Activated T-cell treated with anti-CD3 and anti-CD28 coated beads, Interleukin-2, amount 50 U/mL, for 4 hours (primary cell): ENCODE data around the gene TMEM138. TPM values are rescaled to one million over a fixed set of nuclear protein-coding genes. Genes with fewer than 3 reads are reported as not detected.

ENCODE experiments used
- ATAC-seq, 2 donors: fragments of 200-7000 bp; cut with Tn5 transposase; one replicate each; pipeline ENCODE4 v1.10.0; 2021
- DNase-seq: peaks from one replicate; pipeline ENCODE4 v3.0.0-alpha.2; 2020
- H3K27me3 Mint-ChIP-seq: one replicate; pipeline ENCODE4 v1.8.0; 2021; ENCODE audit warnings: low read depth, mixed read lengths
- H3K36me3 Mint-ChIP-seq: one replicate; pipeline ENCODE4 v1.8.0; 2022; ENCODE audit warnings: mixed read lengths; ENCODE audit not compliant: insufficient read depth
- H3K4me1 Mint-ChIP-seq: one replicate; pipeline ENCODE4 v1.8.0; 2021; ENCODE audit warnings: low read depth, mixed read lengths
- H3K4me3 Mint-ChIP-seq: one replicate; pipeline ENCODE4 v1.8.0; 2021; ENCODE audit warnings: mild to moderate bottlenecking, moderate library complexity, mixed read lengths
- H3K9me3 Mint-ChIP-seq: one replicate; pipeline ENCODE4 v1.8.0; 2021; ENCODE audit warnings: mixed read lengths
- total RNA-seq, 3 donors: library from RNA; stranded (reverse); gene quantifications; one replicate each; pipeline ENCODE4 v1.2.1, GENCODE V29; 2021

TMEM138 gene
- 10 to 100 TPM; 74.2 to 91.5 (median 81.2) TPM for total RNA-seq

DNA sequence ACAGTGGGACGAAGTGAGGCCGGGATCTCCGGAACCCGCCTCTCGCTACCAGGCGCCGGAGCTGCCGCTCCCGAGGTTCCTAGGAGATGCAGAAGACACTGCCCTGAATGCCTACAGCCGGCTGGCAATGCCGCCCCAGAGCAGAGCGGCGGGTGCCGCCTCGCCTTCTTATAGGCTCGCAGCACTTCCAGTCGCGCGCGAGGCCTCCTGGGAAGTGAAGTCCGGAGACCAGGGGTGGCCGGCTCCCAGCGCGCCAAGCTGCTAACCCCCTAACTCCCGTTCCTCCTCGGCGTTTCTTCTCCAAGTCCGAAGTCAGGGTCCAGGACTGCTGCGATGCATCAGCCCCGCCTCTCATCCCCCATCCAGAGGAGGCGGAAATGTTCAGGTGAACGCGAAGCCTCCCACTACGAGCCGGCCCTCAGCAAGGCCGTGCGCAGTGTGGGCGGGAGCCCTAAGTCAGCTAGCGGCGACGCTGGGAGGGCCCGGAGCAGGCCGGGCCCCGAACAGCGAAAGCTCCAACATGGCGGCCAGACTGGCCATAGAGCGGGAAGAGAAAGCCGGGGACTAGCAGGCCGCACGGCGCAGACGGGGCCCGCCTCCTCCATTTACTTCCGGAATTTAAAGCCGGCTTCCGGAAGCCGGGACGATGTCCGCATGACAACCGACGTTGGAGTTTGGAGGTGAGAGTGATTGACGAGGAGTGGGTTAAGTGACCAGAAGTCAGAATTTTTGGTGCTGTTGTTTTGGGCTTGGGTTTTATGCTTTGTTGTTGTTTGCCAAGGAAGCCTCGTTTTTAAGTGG, at the start of gene TMEM138, which contains the start of gene CYB561A3:
Gene TMEM138, plus strand, starts transcription at position 634 of the 801 bp plus-strand sequence. CDS start 2,017 bp downstream, outside the sequence.
Gene CYB561A3, minus strand, starts transcription at position 142 of the 801 bp plus-strand sequence. CDS start 5,169 bp downstream, outside the sequence.
- peak; percentile 81 for DNase-seq
- ATAC-seq, result peak; percentile 96 to 97
- Mint-ChIP-seq H3K4me1 (peaks cover 36% of the 10 kb centered on the region), H3K4me3 (peak within 1 kb of the TSS; percentile 100), H3K36me3 (peaks cover 8% of the 10 kb centered on the region), H3K27me3 (no peaks in the 10 kb centered on the region), H3K9me3 (no peaks in the 10 kb centered on the region)

DNA sequence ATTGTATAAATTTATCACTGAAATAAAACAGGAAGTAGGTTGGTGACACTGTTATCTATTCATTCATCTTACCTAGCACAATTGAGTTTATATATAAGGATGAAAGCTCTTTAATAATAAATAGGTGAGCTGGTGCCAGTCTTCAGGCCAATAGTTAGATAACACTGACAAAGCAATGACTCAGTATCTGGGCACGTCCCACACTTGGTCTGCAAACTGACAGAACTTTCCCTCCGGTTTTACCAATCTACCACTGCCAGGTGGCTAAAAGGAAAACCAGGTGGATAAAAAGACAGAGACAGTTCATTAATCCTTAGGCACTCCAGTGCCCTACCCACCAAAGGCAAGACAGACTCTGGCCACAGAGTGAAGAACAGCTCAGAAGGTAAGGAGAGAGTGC, 46.9 kb upstream of the TMEM138 start:
- Mint-ChIP-seq H3K9me3 (no peaks in the 10 kb centered on the region), H3K36me3 (peaks cover 38% of the 10 kb centered on the region), H3K4me1 (no peaks in the 10 kb centered on the region), H3K4me3 (no peak overlapping the region), H3K27me3 (no peaks in the 10 kb centered on the region)
- no peak for DNase-seq
- ATAC-seq, result no peak

DNA sequence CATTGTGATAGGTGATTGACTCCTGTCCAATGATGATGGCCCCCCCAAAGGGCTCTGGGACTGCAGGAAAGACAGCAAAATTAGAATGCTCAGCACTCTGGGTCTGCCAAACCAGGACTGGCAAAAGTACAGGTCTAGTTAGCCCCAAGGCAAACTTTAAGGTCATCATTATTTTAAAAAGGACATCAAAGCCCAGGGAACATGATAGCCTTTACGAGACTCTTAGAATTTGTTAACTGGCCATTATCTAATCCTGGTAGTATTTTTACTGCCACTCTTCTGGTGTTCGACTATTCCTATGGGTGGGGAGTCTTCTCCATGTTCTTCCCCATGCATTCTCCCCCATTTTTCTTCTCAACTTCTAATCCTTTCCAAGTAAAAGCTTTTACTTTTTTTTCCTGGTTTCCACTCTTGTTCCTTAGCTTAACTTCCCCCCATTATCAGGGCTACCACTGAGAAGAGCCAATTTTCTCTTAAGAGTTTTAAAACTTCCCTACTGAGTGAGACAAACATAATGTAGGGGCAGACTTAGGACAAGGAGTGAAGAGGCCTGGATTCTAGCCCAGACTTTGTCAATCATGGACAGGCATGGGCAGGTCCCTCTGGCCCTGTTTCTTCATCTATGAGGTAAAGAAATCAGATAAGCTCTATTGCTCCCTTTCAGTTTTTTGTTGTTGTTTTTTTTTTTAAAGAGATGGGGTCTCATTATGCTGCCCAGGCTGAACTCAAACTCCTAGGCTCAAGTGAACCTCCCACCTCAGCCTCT, 36.3 kb upstream of the TMEM138 start:
- H3K9me3 Mint-ChIP-seq, result no peaks in the 10 kb centered on the region

DNA sequence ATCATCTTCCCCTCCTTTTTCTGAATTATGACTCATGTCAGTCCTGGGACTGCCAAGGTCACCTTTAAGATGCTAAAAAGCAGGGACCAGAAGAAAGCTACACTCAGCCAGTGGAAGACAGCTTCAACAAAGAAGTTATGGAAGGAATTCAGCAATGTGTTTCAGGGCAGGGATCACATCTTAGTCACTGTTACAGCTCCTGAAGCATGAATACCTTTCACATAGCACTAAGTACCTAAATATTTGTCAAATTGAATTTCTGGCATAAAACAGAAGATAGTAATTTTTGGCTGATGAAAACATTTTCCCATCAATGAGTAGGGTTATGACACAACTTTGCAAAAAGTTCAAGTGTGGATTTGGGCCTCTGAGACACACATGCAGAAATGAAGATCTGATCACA, 34.5 kb upstream of the TMEM138 start:
- Mint-ChIP-seq H3K9me3 (no peaks in the 10 kb centered on the region), H3K4me3 (no peak overlapping the region), H3K4me1 (peaks cover 34% of the 10 kb centered on the region), H3K27me3 (no peaks in the 10 kb centered on the region), H3K36me3 (peaks cover 49% of the 10 kb centered on the region)
- DNase-seq, result no peak
- no peak for ATAC-seq

More for the DNA sequence above, 36.3 kb upstream of the TMEM138 start:
- Mint-ChIP-seq H3K4me3 (no peak overlapping the region), H3K4me1 (peaks cover 16% of the 10 kb centered on the region), H3K36me3 (peaks cover 59% of the 10 kb centered on the region), H3K27me3 (no peaks in the 10 kb centered on the region)
- no peak for ATAC-seq
- no peak for DNase-seq

DNA sequence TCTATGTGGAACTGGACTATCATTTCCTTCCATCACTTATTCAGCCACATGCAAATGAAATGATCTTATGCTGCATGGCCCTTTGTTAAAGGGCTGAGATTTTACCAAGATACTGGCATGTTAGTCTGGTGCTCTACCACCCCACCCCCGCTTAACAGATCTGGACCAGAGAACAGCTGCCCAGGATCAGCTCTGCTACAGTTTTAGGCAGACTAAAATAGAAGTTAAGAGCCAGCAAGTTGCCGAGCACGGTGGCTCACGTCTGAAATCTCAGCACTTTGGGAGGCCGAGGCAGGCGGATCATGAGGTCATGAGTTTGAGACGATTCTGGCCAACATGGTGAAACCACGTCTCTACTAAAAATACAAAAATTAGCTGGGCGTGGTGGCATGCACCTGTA, 33.8 kb upstream of the TMEM138 start:
- Mint-ChIP-seq H3K27me3 (no peaks in the 10 kb centered on the region), H3K36me3 (peaks cover 45% of the 10 kb centered on the region), H3K4me3 (no peak overlapping the region), H3K4me1 (peaks cover 35% of the 10 kb centered on the region), H3K9me3 (no peaks in the 10 kb centered on the region)
- DNase-seq (no peak), ATAC-seq (no peak)

DNA sequence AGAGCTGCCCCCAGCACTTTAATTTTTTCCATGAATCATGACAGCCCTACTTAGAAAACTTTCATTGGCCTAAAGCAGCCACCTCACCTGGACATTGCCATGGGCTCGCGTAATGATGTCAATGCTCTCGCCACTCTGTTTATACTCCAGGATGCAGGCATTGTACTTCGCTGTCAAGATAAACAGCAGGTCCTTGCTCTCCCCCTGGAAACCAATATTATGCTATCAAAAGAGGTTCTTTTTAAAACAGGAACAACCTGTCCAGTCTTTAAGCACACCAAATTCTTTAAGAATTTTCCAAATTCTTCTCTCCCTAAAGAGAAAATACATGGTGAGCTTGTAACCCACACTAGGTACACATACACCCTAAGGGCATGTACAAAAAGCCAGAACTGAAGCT, 32.3 kb upstream of the TMEM138 start:
- DNase-seq, result no peak
- Mint-ChIP-seq H3K9me3 (no peaks in the 10 kb centered on the region), H3K4me3 (peak overlapping the region; percentile 17), H3K27me3 (no peaks in the 10 kb centered on the region), H3K4me1 (peaks cover 45% of the 10 kb centered on the region), H3K36me3 (peaks cover 35% of the 10 kb centered on the region)
- ATAC-seq, result no peak

DNA sequence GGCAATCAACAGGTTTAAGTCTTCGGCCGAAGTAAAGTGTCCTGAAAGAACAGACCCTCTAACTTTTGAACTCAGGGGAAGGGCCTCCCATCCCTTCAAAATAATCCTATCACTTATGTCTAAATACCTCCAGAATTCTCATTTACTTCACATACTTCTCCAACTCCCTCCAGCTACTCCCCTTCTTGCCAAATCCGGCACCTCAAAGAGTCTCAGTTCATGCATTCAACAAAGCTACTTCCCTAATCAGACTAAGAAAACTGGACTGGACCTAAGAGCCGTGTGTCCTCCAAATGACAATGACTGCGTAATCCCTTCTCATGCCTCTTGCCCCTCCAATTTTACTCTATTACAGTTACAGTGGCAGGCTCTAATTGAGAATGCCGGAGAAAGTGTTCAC, 30.5 kb upstream of the TMEM138 start:
- Mint-ChIP-seq H3K4me3 (peak overlapping the region; percentile 92), H3K27me3 (no peaks in the 10 kb centered on the region), H3K9me3 (no peaks in the 10 kb centered on the region), H3K4me1 (peaks cover 52% of the 10 kb centered on the region), H3K36me3 (peaks cover 20% of the 10 kb centered on the region)
- ATAC-seq (no peak), DNase-seq (no peak)

DNA sequence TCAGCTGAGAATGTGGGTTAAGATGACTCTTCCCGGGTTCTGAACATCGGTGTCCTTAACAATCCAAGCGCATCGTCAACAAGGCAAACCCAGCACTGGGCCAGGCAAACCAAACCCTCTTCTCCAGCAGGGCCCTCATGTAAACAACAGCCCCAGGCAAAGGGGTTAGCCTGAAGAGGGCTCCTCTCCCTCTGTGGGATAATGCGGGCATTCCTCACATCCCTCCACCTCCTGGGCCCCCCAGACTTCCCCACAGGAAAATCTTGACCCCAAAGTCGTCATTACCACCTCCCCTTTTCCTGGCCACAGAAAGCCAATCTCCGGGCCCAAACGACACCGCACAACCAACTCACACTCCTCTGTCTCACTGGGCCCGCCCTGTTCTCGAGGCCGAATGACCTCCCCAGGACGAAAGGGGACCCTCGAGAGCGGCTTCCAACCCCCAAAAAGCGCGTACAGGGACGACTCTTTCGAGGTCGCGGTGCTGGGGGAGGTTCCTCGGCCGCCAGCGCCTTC, 29.8 kb upstream of the TMEM138 start:
- DNase-seq, result no peak
- ATAC-seq, result no peak
- peaks cover 20% of the 10 kb centered on the region for H3K36me3 Mint-ChIP-seq

DNA sequence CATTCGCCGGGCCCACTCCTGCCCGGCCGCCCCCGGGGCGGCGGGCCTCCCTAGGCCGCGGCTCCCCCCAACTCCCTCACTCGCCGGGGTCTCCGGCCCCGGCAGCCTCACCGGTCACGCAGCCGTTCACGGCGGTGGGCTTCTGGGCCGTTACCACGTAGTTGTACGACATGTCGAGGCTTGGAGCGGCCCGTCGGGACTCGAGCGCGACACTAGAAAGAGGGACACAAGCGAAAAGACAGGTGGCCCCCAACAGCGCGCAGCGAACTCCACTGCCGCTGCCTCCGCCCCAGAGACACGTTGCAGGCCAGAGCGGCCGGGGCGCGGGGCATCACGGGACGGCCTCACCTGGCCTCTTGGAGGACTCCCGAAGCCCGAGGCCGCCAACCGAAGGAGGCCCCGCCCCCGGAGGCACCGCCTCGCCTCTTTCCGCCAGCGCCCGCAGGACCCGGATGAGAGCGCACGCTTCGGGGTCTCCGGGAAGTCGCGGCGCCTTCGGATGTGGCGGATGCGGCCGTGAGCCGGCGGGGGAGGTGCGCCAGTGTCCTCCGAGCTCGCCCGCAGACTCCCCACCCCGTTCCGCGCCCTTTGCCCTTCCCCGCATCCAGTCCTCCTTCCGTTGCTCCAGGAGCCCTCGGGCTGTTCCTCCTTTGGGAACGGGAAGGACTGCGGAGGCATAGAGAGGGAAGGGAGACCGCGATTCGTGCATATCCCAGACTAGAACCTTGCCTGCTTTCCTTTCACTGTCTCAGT, 29.2 kb upstream of the TMEM138 start, which contains the start of the genes DDB1 and TKFC:
Gene DDB1, minus strand, starts transcription at position 309 of the 753 bp plus-strand sequence. Its CDS starts 137 bp downstream, at position 172.
Gene TKFC, plus strand, starts transcription at position 432 of the 753 bp plus-strand sequence. CDS start 1,501 bp downstream, outside the sequence.
- ATAC-seq (peak; percentile 95), DNase-seq (peak; percentile 97)
- no peaks in the 10 kb centered on the region for H3K27me3 Mint-ChIP-seq
- H3K4me1 Mint-ChIP-seq, result peaks cover 52% of the 10 kb centered on the region
- H3K9me3 Mint-ChIP-seq, result no peaks in the 10 kb centered on the region
- peak within 1 kb of the TSS; percentile 92 for H3K4me3 Mint-ChIP-seq
- peaks cover 17% of the 10 kb centered on the region for H3K36me3 Mint-ChIP-seq

More for the DNA sequence above, 29.8 kb upstream of the TMEM138 start:
- peaks cover 54% of the 10 kb centered on the region for H3K4me1 Mint-ChIP-seq
- H3K4me3 Mint-ChIP-seq, result peak overlapping the region; percentile 92
- H3K9me3 Mint-ChIP-seq, result no peaks in the 10 kb centered on the region
- no peaks in the 10 kb centered on the region for H3K27me3 Mint-ChIP-seq

DNA sequence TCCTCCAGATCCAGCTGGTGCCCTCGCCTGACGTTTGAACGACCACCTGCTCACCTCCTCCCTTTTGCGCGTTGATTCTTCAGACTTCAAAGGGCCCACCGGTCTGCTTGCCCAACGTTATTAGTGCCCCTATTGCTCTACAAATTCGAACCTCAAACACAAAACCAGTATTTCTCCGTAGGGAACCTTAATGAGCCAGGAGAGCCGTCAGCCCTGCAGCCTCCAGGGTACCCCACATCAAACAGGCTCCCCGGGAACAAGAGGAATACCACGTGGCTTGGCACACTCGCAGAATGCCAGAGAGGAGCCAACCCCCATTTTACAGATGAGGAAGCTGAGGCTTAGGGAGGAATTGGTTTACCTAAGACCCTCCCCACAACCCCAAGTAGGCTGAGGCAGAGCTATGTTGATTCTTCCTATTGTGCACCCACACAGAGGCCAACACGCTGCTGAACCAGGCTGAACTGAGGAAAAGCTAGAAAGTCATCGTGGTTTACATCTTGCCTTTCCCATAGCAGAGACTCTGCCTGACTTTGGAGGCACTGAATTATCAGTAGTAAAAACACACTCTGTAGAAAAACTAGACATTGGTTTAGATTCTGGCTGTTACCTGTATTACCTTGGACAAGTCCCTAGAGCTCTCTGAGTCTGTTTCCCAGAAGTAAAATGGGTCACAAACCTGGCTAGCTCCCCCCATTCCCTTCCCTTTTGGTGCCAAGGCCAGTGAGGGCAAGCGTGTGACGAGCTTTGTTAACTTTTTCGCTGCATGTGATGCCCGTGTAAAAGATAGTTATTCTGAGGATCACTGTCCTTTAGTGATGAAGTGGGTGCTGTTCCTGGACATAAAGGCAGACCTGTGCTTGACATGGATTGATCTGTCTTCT, 28.4 kb upstream of the TMEM138 start:
- peaks cover 49% of the 10 kb centered on the region for H3K4me1 Mint-ChIP-seq
- peak overlapping the region; percentile 92 for H3K4me3 Mint-ChIP-seq
- H3K9me3 Mint-ChIP-seq, result no peaks in the 10 kb centered on the region
- H3K36me3 Mint-ChIP-seq, result peaks cover 13% of the 10 kb centered on the region
- DNase-seq (no peak), ATAC-seq (no peak)
- no peaks in the 10 kb centered on the region for H3K27me3 Mint-ChIP-seq

DNA sequence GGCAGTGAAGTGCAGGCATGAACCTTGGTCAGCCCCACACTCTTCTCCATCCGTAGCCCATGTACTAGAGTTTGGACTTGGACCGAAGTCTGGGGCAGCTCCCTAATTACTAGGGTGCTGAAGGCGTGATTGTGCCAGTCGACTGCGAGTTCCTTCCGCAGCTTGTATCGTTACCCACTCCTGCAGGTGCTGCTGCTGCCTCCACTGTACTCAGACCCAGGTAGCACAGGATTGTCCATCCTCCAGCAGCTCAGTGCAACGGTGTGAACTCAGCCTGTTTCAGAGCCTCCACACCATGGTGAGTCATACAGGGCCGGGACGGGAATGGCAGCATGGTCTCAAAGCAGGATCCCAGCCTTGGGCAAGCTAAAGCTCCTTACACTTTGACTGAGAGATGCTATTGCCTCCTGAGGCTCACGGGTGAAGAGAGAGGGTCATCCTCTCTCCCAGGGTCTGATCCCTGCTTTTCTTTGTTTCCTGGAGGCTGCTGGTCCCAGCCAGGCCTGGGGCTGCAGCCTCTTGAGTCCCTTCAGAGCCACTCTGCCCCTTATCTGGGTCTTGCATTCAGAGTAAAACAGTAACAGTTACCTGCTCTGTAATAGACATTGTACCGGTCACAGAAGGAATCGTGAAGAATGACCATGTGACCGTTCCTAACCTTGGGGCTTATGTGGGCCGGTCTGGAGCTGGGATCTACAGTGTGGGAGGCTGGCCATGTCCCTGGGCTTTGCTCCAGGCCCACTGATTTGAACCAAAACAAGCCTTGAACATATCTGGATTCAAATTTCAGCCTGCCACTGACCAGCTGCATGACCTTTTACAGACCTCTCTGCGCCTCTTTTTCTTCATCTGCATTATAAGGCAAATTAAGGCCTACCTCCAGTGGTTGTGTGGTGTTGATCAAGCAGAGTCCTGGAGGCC, 27.5 kb upstream of the TMEM138 start:
- H3K27me3 Mint-ChIP-seq, result no peaks in the 10 kb centered on the region
- DNase-seq (no peak), ATAC-seq (no peak)
- no peaks in the 10 kb centered on the region for H3K9me3 Mint-ChIP-seq
- peak overlapping the region; percentile 92 for H3K4me3 Mint-ChIP-seq
- peaks cover 10% of the 10 kb centered on the region for H3K36me3 Mint-ChIP-seq
- peaks cover 48% of the 10 kb centered on the region for H3K4me1 Mint-ChIP-seq

DNA sequence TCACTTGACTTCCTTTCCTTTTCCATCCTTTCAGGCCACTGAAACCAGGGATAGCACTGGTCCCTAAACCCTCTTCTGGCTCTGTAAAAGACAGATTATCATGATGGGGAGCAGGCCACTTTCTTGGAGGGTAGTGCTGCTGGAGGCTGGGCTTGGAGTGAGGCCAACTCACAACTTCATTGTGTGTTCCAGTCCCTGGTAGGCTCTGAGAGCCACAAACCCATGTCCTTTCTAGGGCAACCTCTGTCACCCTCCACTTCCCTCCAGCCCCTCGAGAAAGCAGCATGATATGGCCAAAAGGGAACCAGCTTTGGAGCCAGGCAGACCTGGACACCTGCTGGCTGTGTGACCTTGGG, 26.8 kb upstream of the TMEM138 start:
- DNase-seq (no peak), ATAC-seq (no peak)
- no peaks in the 10 kb centered on the region for H3K9me3 Mint-ChIP-seq
- H3K4me3 Mint-ChIP-seq, result no peak overlapping the region
- H3K36me3 Mint-ChIP-seq, result peaks cover 5% of the 10 kb centered on the region
- no peaks in the 10 kb centered on the region for H3K27me3 Mint-ChIP-seq
- H3K4me1 Mint-ChIP-seq, result peaks cover 42% of the 10 kb centered on the region
